ENCODE measurements around the gene RADIL. TPM values are rescaled to one million over a fixed set of nuclear protein-coding genes. Genes with fewer than 3 reads are reported as not detected.

The RADIL gene
- total and polyA plus RNA-seq, 9 of the 15 experiments (the other 6 are each of a cell fraction or from before 2014, with no cell fraction given), result 0.06 to 8.1 (median 1.9) TPM; not detected in 1

DNA sequence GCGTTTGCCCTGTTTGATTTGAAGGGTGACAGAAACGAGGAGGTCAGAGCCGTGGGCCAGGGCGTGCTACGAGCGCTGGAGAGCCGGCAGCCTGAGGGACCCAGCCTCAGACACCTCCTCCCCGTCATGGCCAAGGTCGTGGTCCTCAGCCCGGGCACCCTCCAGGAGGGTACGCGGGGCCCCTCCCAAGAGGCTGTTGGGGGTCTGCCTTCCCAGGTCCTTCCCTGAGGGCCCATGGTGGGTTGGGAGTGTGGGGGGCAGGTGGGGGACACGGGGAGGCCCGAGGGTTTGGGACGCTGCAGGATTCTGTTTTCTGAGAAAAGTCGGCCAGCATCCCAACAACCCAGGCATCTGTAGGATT, 100.2 kb downstream of the RADIL start:
- ATAC-seq, result no peak
- Histone ChIP-seq H3K9me3 (replicated peaks; ENCODE audit: control insufficient read depth, insufficient read depth, low read depth, low read length) (no peaks in the 10 kb centered on the region), H3K27ac (ENCODE audit: extremely low read depth, low read depth, low read length) (no peak overlapping the region), H3K4me2 (ENCODE audit: insufficient read depth, low read length) (no peak overlapping the region), H3K4me1 (replicated peaks in 1 of 2; ENCODE audit: control insufficient read depth in 2 of 2, insufficient read depth in 2 of 2, low read length in 2 of 2) (peaks cover 0 to 19% of the 10 kb centered on the region in 2 experiments; a peak in 2 of 5 replicates), H3K27me3 (ENCODE audit: control insufficient read depth in 2 of 2, insufficient read depth in 2 of 2, low read length in 2 of 2) (no peaks in the 10 kb centered on the region), H3K36me3 (ENCODE audit: control insufficient read depth, insufficient read depth, low read length) (peaks cover 48% of the 10 kb centered on the region; the same call in 1 of the 3 replicates), H3K9ac (ENCODE audit: insufficient read depth in 1 of 2, low read depth in 2 of 2, low read length in 2 of 2) (no peak overlapping the region; a peak in 1 of 4 replicates), H3K4me3 (no peak overlapping the region), H3K79me2 (ENCODE audit: control insufficient read depth, insufficient read depth, low read length) (peaks cover 2% of the 10 kb centered on the region; the same call in 2 of the 3 replicates), H4K20me1 (replicated peaks; ENCODE audit: control insufficient read depth, insufficient read depth, low read length) (no peaks in the 10 kb centered on the region), H2AFZ (ENCODE audit: low read depth, low read length) (no peak overlapping the region), H3K9me1 (ENCODE audit: control insufficient read depth, insufficient read depth, low read length) (no peaks in the 10 kb centered on the region)
- POLR2A ChIA-PET, result no interaction called here
- intact Hi-C loops (cut with micrococcal nuclease) (no loop called here), in situ Hi-C loops (cut with MboI) (no loop called here)
- TF ChIP-seq ZNF583 (CRISPR knock-in tag; IDR thresholded peaks at IDR 0.05) (no peak), KLF13 (tag; IDR thresholded peaks at IDR 0.05; ENCODE audit: borderline replicate concordance, low read depth) (no peak), ASH1L (IDR thresholded peaks at IDR 0.05; ENCODE audit: borderline replicate concordance, low read depth, partially characterized antibody) (no peak), POLR2G (IDR thresholded peaks at IDR 0.05; ENCODE audit: low read depth, low read length) (0 out of 2 replicates have a peak, but pooled peaks have one; percentile 4), RBFOX2 (IDR thresholded peaks at IDR 0.05; ENCODE audit: low read depth, low read length) (0 out of 2 replicates have a peak, but pooled peaks have one; percentile 18), DPF2 (IDR thresholded peaks at IDR 0.05) (no peak)
- TF ChIP-seq, protein P1, sequence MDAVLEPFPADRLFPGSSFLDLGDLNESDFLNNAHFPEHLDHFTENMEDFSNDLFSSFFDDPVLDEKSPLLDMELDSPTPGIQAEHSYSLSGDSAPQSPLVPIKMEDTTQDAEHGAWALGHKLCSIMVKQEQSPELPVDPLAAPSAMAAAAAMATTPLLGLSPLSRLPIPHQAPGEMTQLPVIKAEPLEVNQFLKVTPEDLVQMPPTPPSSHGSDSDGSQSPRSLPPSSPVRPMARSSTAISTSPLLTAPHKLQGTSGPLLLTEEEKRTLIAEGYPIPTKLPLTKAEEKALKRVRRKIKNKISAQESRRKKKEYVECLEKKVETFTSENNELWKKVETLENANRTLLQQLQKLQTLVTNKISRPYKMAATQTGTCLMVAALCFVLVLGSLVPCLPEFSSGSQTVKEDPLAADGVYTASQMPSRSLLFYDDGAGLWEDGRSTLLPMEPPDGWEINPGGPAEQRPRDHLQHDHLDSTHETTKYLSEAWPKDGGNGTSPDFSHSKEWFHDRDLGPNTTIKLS (IDR thresholded peaks at IDR 0.05; ENCODE audit: borderline replicate concordance, low read depth), result no peak
- no peak for FAIRE-seq
- BruUV-seq (replicated peaks), result no TSS peak
- no peak for DNase-seq (ENCODE audit: extremely low read depth in 1 of 4, low spot score in 3 of 4)
- WGBS (ENCODE audit: insufficient coverage, low coverage, missing lambda C conversion rate), result 92% methylated on average over 15 of the region's 16 CpGs
- CTCF ChIA-PET (ENCODE audit: low intra/inter-chr PET ratio), result no interaction called here
